ENCODE data around the gene SYNJ2.
A peak's percentile ranks its signal among the peaks of the same experiment; 100 is the strongest.

SYNJ2 gene

GRCh38 chr6:158124288-158124687 lies 142.6 kb downstream of the SYNJ2 start:
- no peak for TF ChIP-seq EZH2 (IDR thresholded peaks at IDR 0.05; ENCODE audit: borderline replicate concordance, low read length)
- TF ChIP-seq CTCF (IDR thresholded peaks at IDR 0.05; ENCODE audit: low read length) = no peak
- no peaks in the 10 kb centered on the region for H3K79me2 ChIP-seq (ENCODE audit: insufficient read depth, low read length)
- no peaks in the 10 kb centered on the region for H3K9me3 ChIP-seq (ENCODE audit: low read length)
- H3K9me2 ChIP-seq (ENCODE audit: low read depth, low read length) = no peaks in the 10 kb centered on the region
- no peaks in the 10 kb centered on the region for H4K20me1 ChIP-seq (ENCODE audit: insufficient read depth, low read length)
- no peaks in the 10 kb centered on the region for H3K27me3 ChIP-seq (ENCODE audit: insufficient read depth, low read length)
- no peak overlapping the region for H3K27ac ChIP-seq (ENCODE audit: low read depth, low read length, poor library complexity, severe bottlenecking)
- no peak overlapping the region for H3K4me3 ChIP-seq (ENCODE audit: low read depth, low read length, poor library complexity, severe bottlenecking)
- no peak overlapping the region for H3K4me2 ChIP-seq (ENCODE audit: low read length)
- no peaks in the 10 kb centered on the region for H3F3A ChIP-seq (ENCODE audit: insufficient read depth, low read length)
- H3K36me3 ChIP-seq (ENCODE audit: insufficient read depth, low read length) = peaks cover 6% of the 10 kb centered on the region; the same call in 1 of the 2 replicates
- H3K4me1 ChIP-seq (ENCODE audit: insufficient read depth, low read length, severe bottlenecking) = no peaks in the 10 kb centered on the region
- H2AFZ ChIP-seq (ENCODE audit: low read length) = no peak overlapping the region
- no peak overlapping the region for H3K9ac ChIP-seq (ENCODE audit: low read length)

- TF ChIP-seq EZH2 (IDR thresholded peaks at IDR 0.05; ENCODE audit: borderline replicate concordance, low read length) = no peak
- TF ChIP-seq CTCF (IDR thresholded peaks at IDR 0.05; ENCODE audit: low read length) = no peak
- no peaks in the 10 kb centered on the region for H3K79me2 ChIP-seq (ENCODE audit: insufficient read depth, low read length)
- H3K9me2 ChIP-seq (ENCODE audit: low read depth, low read length) = no peaks in the 10 kb centered on the region
- no peak overlapping the region for H2AFZ ChIP-seq (ENCODE audit: low read length)
- H3K4me2 ChIP-seq (ENCODE audit: low read length) = no peak overlapping the region
- H4K20me1 ChIP-seq (ENCODE audit: insufficient read depth, low read length) = no peaks in the 10 kb centered on the region
- H3K4me1 ChIP-seq (ENCODE audit: insufficient read depth, low read length, severe bottlenecking) = no peaks in the 10 kb centered on the region
- H3K27ac ChIP-seq (ENCODE audit: low read depth, low read length, poor library complexity, severe bottlenecking) = no peak overlapping the region
- no peak overlapping the region for H3K9ac ChIP-seq (ENCODE audit: low read length)
- H3K36me3 ChIP-seq (ENCODE audit: insufficient read depth, low read length) = peaks cover 6% of the 10 kb centered on the region; the same call in 1 of the 2 replicates
- H3K4me3 ChIP-seq (ENCODE audit: low read depth, low read length, poor library complexity, severe bottlenecking) = no peak overlapping the region
- no peaks in the 10 kb centered on the region for H3K27me3 ChIP-seq (ENCODE audit: insufficient read depth, low read length)
- no peaks in the 10 kb centered on the region for H3F3A ChIP-seq (ENCODE audit: insufficient read depth, low read length)
- H3K9me3 ChIP-seq (ENCODE audit: low read length) = no peaks in the 10 kb centered on the region
Observed at GRCh38 chr6:158125271-158125670, 143.6 kb downstream of the SYNJ2 start.

GRCh38 chr6:158131926-158132325 lies 150.3 kb downstream of the SYNJ2 start:
- TF ChIP-seq EZH2 (IDR thresholded peaks at IDR 0.05; ENCODE audit: borderline replicate concordance, low read length) (no peak), CTCF (IDR thresholded peaks at IDR 0.05; ENCODE audit: low read length) (peak; percentile 57)
- Histone ChIP-seq H3K79me2 (ENCODE audit: insufficient read depth, low read length) (no peaks in the 10 kb centered on the region), H3K27me3 (ENCODE audit: insufficient read depth, low read length) (no peaks in the 10 kb centered on the region)

More at GRCh38 chr6:158131926-158132325, 150.3 kb downstream of the SYNJ2 start:
- no peak overlapping the region for H3K9ac ChIP-seq (ENCODE audit: low read length)
- no peaks in the 10 kb centered on the region for H3K9me2 ChIP-seq (ENCODE audit: low read depth, low read length)
- H3K9me3 ChIP-seq (ENCODE audit: low read length) = no peaks in the 10 kb centered on the region
- no peak overlapping the region for H3K4me2 ChIP-seq (ENCODE audit: low read length)
- no peaks in the 10 kb centered on the region for H3K4me1 ChIP-seq (ENCODE audit: insufficient read depth, low read length, severe bottlenecking)
- no peak overlapping the region for H3K27ac ChIP-seq (ENCODE audit: low read depth, low read length, poor library complexity, severe bottlenecking)
- H3K4me3 ChIP-seq (ENCODE audit: low read depth, low read length, poor library complexity, severe bottlenecking) = no peak overlapping the region
- no peaks in the 10 kb centered on the region for H3K36me3 ChIP-seq (ENCODE audit: insufficient read depth, low read length)
- no peak overlapping the region for H2AFZ ChIP-seq (ENCODE audit: low read length)
- no peaks in the 10 kb centered on the region for H3F3A ChIP-seq (ENCODE audit: insufficient read depth, low read length)
- H4K20me1 ChIP-seq (ENCODE audit: insufficient read depth, low read length) = no peaks in the 10 kb centered on the region
